NCI-H1417 (cell line): ENCODE data around the gene TNPO1.
"Not testable (repeated sequence)": the region's sequence is repeated elsewhere in the genome, so short reads cannot be mapped to it uniquely, and the experiment has no call there.

Experiments
- DNase-seq, 3 experiments: peaks; one replicate each; lab custom pipeline; 2025; lab: John Stamatoyannopoulos, UW

The TNPO1 gene

DNA sequence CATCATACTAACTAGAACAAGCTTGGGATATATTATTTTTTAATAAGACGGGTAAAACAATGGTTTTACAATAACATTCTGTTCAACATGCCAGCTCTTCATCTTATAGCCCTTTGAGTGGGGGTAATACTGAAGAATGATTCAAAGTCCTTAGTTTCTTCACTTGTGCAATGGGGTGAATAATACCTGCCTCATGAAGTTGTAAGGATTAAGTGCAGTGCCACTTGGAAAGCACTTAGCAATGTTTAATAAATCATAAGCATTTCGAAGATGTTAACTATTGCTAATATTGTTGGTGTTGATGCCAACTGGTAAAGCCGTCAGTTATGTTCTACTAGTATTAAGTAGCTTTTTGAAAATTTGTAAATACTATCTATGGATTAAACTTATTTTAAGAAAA, 38.0 kb downstream of the TNPO1 start:
- no peak for DNase-seq

DNA sequence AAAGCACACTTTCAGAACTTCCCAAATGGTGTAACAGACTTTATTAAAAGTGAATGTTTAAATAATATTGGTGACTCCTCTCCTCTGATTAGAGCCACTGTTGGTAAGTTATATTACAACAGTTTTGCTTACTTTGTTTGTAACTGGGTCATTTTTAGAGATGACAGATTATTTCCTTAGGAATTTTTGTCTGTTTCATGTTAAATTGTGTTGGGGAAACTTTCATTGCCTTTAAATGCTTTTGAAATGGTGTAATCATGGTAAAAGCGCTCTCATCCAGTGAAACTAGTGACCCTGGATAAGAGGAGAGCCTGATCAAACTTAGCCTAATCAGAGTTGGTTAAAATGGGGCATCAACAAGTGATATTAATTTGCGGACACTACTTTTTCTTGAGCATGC, 39.4 kb downstream of the TNPO1 start:
- no peak for DNase-seq

DNA sequence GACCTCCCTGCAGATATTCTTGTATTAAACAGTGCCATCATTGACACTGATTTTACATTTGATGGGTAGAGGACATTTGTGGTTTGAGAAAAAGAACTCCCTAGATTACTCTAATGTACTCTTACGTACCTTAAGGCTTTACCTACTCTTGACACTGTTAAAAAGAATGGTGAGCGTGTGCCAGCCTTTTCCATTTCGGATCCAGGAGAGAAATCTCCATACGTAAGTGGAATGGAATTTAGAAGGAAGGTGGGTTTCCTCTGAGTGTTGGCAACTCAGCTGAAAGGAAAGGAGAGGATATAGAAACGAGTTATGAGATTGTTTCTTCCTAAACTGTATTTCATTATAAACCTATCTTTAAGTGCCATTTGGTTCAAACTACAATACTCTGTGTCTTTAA, 40.9 kb downstream of the TNPO1 start:
- DNase-seq, result no peak

DNA sequence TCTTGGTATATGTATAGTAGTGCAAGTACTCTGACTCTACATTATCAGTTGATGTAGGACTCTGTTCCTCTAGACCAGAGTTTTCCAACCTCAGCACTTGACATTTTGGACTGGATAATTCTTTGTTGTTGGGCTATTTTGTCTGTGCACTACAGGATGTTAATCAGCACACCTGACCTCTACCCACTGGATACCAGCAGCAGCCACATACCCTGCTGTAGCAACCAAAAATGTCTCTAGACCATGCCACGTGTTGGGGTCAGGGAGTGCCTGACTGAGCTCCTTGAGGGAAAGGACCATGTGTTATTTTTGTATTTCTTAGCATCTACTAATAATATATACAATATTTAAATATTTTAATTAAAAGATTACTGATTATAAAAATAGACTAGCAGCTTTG, 42.7 kb downstream of the TNPO1 start:
- no peak for DNase-seq

DNA sequence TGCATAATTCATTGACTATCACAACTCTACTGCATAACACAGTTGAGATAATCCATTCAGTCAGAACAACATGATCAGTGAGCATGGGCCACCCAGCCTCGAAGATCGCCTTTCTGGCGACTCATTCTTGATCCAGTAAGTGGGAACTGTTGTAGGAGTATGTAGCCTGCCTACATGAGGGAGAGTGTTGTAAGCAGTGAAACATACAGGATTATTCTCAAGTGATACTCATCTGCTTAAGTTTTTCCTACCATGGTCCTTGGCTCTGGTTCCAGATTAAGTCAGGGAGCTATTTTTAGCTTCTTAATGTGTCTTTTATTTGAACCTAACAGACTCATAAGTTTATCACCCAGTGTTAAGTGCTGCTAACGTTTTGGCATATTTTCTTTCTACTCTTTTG, 44.0 kb downstream of the TNPO1 start:
- no peak for DNase-seq

DNA sequence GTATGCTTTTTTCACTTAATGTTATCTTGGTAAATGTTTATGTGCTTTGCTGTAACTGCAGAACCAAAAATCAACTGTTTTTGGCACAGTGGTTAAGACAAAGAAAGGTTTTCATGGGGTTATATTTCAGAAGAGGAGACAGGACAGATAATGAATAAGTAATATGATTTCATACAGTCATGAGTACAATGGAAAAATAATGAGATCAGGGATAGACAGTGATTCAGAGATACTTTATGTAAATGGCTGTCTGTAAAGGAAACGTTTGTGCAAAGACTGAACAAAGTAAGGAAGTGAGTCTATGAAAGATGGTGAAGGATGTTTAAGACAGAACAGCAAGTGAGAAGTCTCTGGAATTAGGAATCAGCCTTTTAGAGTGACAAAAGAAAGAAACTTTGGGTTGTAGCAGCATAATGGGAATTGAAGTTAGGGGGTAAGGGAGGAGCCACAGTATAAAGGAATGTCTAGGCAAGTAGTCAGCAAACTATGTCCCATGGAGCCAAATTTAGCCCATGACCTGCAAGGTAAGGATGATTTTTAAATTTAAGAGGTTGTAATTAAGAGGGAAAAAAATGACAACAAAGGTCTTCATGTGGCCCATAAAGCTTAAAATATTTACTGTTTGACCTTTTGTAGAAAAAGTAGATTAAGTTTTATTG, 55.0 kb downstream of the TNPO1 start:
- no peak for DNase-seq

DNA sequence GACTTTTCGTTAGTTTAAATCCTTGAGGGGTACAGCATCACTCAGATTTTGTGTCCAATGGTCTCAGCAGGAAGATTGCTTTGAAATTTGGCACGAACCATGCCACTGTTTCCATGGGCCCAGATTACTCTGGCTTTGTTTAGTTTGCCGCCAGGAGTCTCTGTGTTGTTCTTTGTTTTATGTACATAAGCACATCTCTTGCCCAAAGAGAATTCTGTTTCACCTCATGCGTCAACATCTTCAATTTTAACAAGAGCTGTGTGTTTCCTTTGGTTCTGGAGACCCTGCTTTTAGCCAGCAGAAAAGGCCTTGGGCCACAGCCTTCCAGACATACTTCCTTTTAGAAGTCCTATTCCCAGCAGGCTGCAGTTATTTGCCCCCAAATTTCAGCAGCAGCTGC, 62.4 kb downstream of the TNPO1 start:
- DNase-seq, result peak in 2 of 3 experiments; percentile 46 to 79

DNA sequence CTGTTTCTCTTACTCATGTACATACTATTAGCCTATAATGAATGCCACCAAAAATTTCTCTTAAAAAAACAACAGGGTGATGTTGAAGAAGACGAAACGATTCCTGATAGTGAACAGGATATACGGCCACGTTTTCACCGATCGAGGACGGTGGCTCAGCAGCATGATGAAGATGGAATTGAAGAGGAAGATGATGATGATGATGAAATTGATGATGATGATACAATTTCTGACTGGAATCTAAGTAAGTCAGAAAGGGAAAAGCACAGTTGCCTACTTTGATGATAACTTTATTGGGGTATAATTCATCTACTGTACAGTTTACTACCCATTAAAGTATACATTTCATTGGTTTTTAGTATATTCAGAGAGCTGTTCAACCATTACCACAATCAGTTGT, 66.5 kb downstream of the TNPO1 start:
- no peak for DNase-seq

DNA sequence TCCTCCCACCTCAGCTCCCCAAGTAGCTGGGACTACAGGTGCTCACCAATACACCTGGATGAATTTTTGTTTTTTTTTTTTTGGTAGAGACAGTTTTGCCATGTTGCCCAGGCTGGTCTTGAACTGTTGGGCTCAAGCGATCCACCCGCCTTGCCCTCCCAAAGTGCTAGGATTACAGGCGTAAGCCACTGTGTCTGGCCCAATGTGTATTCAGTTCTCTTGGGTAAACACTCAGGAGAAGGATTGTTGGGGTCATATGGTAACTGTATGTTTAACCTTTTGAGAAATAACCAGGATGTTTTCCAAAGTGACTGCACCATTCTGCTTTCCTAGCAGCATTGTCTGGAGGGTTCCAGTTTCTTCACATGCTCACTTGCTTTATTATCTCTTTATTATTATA, 67.4 kb downstream of the TNPO1 start:
- DNase-seq, result peak in 1 of 3 experiments; percentile 7

DNA sequence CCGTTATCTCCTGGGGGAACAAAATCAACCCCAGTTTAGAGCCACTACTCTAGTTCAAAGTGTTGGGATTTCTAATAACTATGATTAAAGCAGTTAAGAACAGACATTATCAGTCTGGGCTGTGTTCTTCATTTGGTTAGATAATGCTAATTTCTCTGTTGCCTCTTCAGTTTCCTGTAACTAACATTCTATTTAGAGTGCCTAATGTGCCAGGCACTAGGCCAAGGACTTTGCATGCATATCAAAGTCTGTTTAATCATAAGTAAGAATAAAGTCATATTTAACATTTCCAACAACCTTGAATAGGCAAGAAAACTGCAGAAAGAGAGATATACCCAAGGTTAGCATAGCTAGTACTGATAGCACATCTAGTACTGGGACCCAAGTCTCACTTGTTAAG, 68.4 kb downstream of the TNPO1 start:
- DNase-seq, result no peak

DNA sequence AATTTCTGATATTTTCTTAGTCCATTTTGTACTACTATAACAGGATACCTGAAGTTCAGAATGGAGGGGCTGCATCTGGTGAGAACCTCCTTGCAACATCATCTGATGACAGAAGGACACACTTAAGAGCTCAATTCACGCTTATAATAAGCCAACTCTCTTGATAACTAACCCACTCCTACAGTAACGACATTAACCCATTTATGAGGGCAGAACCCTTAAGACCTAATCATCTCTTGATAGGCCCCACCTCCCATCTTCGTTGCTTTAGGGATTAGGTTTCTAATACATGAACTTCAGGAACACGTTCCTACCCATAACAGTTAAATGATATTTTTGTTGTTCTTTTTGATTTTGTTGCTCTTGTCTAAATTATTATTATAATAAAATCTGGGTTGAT, 69.4 kb downstream of the TNPO1 start:
- no peak for DNase-seq

DNA sequence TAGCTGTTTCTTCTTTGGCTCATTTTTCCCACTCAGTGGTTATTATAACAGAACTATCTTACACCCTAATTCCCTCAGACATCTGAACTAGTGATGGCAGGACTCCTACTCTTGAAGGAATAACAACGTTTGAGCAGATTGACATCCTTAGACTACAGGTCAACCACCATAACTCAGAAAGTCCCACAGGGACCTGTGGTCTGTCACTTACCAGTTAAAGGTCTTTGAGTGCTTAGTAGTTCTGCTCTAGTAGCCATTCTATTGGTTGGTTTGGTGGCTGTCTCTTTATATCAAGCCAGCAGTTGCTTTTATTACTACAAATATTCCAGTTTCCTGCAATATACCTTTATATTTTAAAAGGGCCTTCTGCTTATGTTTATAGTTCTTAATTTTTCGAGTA, 72.1 kb downstream of the TNPO1 start:
- peak in 1 of 3 experiments; percentile 33 for DNase-seq

DNA sequence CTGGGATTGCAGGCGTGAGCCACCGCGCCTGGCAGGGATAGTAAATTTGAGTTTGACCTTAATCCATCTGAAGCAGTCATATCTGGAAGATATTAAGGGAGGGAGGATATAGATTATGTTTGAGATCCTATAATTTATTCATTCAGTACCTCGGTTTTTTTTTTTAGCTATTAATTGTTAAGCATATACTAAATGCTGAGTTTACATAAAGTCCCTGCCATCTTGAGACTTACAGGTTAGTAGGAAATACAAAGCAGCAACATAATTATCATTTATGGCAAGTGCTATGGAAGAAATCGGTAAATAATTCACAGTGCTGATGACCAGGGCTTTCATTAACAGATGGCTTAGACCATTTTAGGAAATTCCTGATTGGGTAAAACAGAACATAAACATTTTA, 72.9 kb downstream of the TNPO1 start:
- DNase-seq, result no peak

DNA sequence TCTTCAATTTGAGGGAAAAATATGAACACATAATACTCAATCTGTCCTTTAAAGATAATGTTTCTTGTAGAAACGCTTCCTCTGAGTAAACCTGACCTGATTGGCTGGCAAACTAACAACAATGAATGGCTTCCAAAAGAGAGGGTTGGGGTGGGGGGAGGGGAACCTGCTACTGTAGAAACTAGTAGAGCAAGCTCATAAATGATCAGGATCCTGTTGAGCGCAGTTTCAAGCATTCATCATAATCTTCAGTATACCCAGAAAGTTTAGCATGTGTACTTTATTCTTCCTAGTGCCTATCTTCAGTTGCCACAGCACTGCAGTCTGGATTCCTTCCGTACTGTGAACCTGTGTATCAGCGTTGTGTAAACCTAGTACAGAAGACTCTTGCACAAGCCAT, 76.4 kb downstream of the TNPO1 start:
- DNase-seq, result no peak

DNA sequence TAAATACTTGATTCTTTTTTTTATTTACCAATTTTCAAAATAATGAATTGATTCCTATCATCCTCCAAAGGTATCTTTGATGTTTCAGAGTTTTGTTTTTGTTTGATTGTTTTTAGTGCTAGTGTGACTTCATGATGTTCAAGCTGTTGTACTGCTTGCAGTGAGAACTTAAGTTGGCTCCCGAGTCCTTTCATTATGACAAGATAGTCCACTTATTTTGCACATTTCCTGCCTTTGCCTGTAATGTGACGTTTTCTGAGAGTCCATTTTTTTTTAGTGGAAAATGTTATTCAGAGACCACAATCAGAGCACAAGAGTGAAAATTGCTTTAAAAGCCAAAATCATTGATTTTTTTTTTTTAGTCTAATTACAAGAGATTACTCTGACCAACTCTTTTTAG, 79.3 kb downstream of the TNPO1 start:
- no peak for DNase-seq

DNA sequence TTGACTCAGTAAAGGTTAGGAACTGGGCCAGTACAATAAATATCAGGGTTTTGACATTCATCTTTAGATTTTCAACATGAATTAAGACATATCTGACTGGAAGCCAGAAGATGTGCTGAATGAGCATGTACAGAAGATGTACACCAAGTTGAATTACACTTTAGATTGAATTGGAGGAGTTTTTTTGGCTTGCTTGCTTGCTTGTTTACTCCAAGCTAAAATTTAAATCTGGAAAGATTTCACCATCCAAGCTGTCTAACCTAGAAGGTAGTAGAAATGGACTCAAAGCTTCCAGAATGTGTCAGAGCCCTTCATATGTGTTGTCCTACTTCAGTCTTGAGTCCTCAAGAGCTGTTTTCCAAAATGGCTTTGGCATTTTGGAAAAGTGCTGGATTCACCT, 90.3 kb downstream of the TNPO1 start:
- no peak for DNase-seq

DNA sequence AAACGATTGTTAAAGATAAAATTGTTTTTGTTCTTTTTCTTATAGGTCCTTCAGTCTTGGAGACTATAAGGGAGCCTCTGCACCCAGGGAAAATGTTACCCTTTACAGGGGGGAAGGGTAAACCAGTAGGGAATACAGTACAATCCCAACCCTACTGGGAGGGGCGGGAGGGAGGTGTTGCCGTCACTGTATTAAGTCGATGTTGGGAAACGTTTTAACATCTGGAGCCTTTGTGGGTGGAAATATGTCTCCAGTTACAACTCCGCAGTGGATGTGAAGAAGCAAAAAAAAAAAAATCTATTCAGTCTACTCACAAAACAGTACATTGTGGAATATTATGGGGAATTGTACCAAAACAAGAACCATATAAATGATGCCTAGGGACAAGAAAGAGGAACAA, 92.2 kb downstream of the TNPO1 start:
- no peak for DNase-seq

DNA sequence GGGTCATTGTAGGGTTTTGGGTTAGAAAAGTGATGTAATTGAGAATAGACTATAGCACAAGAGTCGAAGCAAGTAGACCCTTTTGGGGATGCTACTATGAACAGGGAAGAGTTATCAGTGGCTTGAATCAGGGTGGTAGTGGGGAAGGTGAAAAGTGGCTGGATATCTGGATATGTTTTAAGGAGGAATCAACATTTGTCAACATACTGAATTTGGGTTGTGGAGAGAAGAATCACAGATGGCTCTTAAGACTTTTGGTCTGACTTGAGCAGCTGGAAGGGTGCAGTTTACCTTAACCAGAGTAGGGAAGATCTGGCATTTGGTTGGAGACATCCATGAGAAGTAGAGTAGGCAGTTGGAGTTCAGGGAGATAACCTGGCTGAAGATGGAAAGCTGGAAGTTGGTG, 100.9 kb downstream of the TNPO1 start:
- DNase-seq, result peak in 1 of 3 experiments; percentile 7

DNA sequence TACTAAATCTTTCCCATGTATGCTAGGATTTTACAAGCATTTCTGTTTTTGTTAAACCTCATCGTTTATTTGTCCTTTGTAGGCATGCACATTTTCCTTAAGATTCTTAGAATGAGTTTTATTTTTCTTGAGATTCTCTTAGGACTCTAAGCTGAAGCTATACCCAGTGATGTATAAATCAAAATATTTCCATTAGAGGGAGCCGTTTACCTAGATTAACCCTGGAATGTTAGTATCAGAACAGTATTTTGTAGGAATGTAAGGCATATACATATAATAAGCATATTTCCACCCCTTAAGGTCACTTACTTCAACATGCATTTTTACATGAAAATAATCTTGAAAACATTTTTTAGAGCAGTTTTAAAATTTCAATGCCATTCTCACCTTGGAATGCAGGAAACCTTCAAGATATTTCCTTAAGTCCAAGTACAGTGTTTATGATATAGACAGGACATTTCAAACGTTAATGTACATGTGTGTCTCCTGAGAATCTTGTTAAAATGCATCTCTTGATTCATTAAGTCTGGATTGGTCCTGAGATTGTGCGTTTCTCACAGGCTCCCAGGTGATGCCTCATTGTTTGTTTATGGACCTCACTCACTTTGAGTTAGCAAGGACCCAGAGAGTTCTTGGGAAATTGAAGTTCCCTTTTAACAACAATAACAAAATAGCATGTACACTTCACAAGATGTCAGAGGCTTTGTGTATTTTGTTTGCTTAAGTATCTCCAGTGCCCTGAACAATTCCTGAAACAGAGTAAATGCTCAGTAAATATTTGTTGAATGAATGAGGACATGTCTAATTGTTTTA, 104.4 kb downstream of the TNPO1 start:
- DNase-seq, result peak in 2 of 3 experiments; percentile 7 to 49

DNA sequence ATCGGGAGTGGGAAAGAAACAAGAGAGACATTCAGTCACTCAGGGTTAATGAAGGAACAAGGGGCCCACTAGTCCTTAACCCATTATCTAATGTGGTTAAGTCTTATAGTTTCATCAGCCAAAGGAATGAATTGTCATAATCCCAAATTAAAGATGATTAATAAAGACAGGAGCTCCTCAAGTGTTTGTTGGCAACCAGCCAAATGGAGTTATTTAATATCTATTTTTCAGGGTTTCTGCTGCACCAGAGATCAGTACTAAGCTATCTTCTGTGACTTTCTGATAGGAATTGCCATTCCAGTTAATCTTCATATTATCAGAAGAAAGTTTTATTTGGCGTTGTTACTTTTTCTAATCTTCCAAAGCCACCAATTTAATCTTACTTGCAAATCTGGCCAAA, 105.4 kb downstream of the TNPO1 start:
- peak in 1 of 3 experiments; percentile 48 for DNase-seq

DNA sequence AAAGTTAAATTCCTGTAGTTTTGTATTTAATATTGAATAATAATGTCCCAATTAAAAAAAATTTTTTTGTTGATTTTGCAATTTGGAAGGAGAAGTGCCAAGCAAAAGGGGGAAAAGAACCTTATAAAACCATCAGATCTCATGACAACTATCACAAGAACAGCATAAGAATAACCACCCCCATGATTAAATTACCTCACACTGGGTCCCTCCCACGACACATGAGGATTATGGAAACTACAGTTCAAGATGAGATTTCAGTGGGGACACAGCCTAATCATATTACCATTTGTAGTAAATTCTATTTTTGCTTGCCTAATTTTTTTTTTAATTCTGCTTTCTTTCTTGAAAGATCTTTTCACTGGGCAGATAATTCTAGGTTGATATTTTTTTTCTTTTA, 106.0 kb downstream of the TNPO1 start:
- no peak for DNase-seq

DNA sequence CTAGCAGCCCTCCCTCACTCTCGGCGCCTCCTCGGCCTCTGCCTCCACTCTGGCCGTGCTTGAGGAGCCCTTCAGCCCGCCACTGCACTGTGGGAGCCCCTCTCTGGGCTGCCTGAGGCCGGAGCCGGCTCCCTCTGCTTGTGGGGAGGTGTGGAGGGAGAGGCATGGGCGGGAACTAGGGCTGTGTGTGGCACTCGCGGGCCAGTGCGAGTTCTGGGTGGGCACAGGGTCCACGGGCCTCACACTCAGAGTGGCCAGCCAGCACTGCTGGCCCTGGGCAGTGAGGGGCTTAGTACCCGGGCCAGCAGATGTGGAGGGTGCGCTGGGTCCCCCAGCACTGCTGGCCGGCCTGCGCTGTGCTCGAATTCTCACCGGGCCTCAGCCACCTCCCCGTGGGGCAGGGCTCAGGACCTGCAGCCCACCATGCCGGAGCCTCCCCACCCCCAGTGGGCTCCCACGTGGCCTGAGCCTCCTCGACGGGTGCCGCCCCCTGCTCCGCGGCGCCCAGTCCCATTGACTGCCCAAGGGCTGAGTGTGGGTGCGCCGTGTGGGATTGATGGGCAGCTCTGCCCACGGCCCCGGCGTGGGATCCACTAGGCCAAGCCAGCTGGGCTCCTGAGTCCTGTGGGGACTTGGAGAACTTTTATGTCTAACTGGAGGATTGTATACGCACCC, 109.0 kb downstream of the TNPO1 start:
- no peak for DNase-seq

DNA sequence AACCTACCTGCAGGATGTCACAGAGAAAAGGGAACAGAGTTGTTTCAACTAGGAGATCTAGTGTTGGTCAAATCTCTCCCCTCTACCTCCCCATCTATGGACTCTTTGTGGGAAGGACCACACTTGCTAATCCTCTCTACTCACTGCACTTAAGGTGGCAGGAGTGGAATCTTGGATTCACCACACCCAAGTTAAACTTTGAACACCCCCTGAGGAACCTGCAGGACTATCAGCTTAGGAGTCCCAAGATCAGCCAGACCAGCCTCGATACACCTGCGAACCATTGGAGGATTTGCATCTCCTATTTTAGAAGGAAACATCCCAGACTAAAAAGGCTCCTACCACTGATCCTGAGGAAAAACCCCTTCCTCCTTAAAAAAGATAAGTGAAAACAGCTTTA, 116.2 kb downstream of the TNPO1 start:
- not testable (repeated sequence) for DNase-seq
